ENCODE data around the gene BCL11B. TPM values are rescaled to one million over a fixed set of nuclear protein-coding genes. Genes with fewer than 3 reads are reported as not detected.

BCL11B gene
- total RNA-seq, 1 donor from 2014 or later = 2.3 TPM

DNA sequence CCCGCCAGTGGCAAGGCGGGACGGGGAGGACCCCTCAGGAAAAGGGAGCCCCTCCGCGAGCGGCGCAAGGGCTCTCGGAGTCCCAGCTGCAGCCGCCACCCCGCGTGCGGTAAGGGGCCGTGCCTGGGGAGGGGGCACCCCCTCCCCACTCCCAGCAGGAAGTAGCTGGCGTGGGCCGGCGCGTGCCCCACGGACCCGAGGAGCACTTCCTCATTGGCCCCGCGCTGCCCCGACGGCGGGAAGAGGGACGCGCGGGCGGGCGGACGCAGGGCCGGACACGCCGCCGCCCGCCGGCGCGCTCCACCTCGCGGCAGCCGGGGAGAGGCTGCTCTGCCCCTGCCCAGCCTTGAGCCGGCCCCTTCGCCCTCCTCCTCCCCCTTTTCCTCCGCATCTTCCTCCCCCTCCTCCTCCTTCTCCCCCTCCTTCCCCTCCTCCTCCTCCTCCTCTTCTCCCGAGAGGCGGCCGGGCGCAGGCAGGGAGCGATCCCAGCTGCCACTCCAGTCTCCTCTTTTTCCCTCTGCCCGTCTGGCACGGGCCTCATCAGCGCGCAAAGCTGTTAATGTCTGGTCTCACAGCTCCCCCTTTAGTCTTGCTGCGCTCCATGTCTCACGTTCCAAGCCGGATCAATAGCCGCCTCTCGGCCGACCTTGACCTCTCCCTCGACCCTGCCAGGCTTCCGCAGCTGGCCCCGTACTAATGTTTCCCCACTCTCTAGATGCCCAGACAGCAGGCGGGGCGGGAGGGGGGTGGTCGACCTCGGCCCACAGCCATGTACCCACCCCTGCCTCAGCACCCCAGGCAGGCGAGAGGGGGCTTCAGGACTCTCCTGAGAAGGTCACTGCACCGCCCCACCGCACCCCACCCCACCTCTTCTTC lies 2.6 kb upstream of the BCL11B start:
- Mint-ChIP-seq H3K4me1 (ENCODE audit: low read depth) (peaks cover 18% of the 10 kb centered on the region), H3K9me3 (ENCODE audit: low read depth) (no peaks in the 10 kb centered on the region), H3K36me3 (ENCODE audit: insufficient read depth) (no peaks in the 10 kb centered on the region), H3K27ac (peak overlapping the region; percentile 41), H3K4me3 (ENCODE audit: low read depth) (peak overlapping the region; percentile 71), H3K27me3 (peaks cover 75% of the 10 kb centered on the region)
- peak; percentile 54 for TF ChIP-seq CTCF (IDR thresholded peaks at IDR 0.05; ENCODE audit: unreplicated experiment)
- peak; percentile 80 for DNase-seq (ENCODE audit: low spot score, unreplicated experiment)

DNA sequence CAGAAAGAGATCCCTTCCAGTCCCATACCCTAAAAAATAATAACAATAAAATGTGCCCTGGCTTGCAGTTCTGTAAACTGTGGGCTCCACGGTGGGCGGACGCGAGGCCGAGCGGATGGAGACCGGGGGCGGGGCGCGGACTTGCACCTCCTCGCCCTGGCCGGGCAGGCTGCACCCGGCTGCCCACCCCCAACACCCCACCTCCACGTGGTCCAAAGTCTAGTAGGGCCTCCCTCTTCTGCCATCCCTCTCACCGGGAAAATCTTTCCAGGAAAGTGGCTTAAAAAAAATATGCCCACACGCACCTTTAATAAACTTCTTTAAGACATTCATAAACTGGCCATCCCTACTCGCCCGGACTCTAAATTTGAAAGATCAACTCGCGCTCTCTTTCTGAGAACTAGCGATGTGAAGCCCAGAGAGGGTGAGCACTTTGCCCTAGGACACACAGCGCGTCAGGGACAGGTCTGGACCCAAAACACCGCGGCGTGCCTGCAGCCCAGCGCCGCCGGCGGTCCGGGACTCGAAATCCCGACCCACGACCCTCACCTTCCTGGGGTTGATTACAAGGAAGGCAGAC lies 1.9 kb upstream of the BCL11B start:
- no peak for DNase-seq (ENCODE audit: low spot score, unreplicated experiment)
- H3K9me3 Mint-ChIP-seq (ENCODE audit: low read depth) = no peaks in the 10 kb centered on the region
- TF ChIP-seq CTCF (IDR thresholded peaks at IDR 0.05; ENCODE audit: unreplicated experiment) = no peak
- no peak overlapping the region for H3K27ac Mint-ChIP-seq
- peaks cover 76% of the 10 kb centered on the region for H3K27me3 Mint-ChIP-seq
- peaks cover 22% of the 10 kb centered on the region for H3K4me1 Mint-ChIP-seq (ENCODE audit: low read depth)
- peak overlapping the region; percentile 43 for H3K4me3 Mint-ChIP-seq (ENCODE audit: low read depth)
- H3K36me3 Mint-ChIP-seq (ENCODE audit: insufficient read depth) = no peaks in the 10 kb centered on the region

GRCh38 chr14:99272899-99273765 lies 1.1 kb upstream of the BCL11B start:
- Mint-ChIP-seq H3K27ac (peak overlapping the region; percentile 36), H3K27me3 (peaks cover 75% of the 10 kb centered on the region), H3K9me3 (ENCODE audit: low read depth) (no peaks in the 10 kb centered on the region), H3K4me3 (ENCODE audit: low read depth) (peak overlapping the region; percentile 72), H3K4me1 (ENCODE audit: low read depth) (peaks cover 27% of the 10 kb centered on the region), H3K36me3 (ENCODE audit: insufficient read depth) (no peaks in the 10 kb centered on the region)
- DNase-seq (ENCODE audit: low spot score, unreplicated experiment) = peak; percentile 28
- no peak for TF ChIP-seq CTCF (IDR thresholded peaks at IDR 0.05; ENCODE audit: unreplicated experiment)

- peak overlapping the region; percentile 72 for H3K4me3 Mint-ChIP-seq (ENCODE audit: low read depth)
- TF ChIP-seq CTCF (IDR thresholded peaks at IDR 0.05; ENCODE audit: unreplicated experiment) = no peak
- no peak for DNase-seq (ENCODE audit: low spot score, unreplicated experiment)
- H3K36me3 Mint-ChIP-seq (ENCODE audit: insufficient read depth) = no peaks in the 10 kb centered on the region
- peak overlapping the region; percentile 36 for H3K27ac Mint-ChIP-seq
- H3K4me1 Mint-ChIP-seq (ENCODE audit: low read depth) = peaks cover 31% of the 10 kb centered on the region
- peaks cover 75% of the 10 kb centered on the region for H3K27me3 Mint-ChIP-seq
- no peaks in the 10 kb centered on the region for H3K9me3 Mint-ChIP-seq (ENCODE audit: low read depth)
Observed at GRCh38 chr14:99272632-99272898, 568 bp upstream of the BCL11B start.
